HepG2 (cell line): ENCODE results near the gene QSOX2. TPM values are rescaled to one million over a fixed set of nuclear protein-coding genes. Genes with fewer than 3 reads are reported as not detected.

Source experiments
- ATAC-seq: fragments of 200-7000 bp; cut with Tn5 transposase; 3 replicates; pipeline ENCODE4 v1.9.1; 2020; ENCODE audit warnings: mild to moderate bottlenecking, moderate library complexity
- BruUV-seq: library from RNA; stranded (reverse); fragments of 400-500 nt; replicated peaks from 2 replicates; lab custom pipeline; 2021; lab: Mats Ljungman, UMichigan
- CTCF ChIA-PET: fragments of 300-600 bp; formaldehyde crosslinking; extraction: SDS; loops from one replicate; lab custom pipeline; 2021; ENCODE audit warnings: low total read pairs, inconsistent platforms, low intra/inter-chr PET ratio; lab: Yijun Ruan, JAX
- POLR2A ChIA-PET: fragments of 350-600 bp; sonication (Branson Sonifier 250); formaldehyde crosslinking; loops from one replicate; lab custom pipeline; 2020; ENCODE audit warnings: antibody characterized with exemption, inconsistent platforms; lab: Yijun Ruan, JAX
- DNase-seq: peaks from one replicate; pipeline ENCODE4 v3.0.0-alpha.2; 2015; ENCODE audit warnings: low spot score
- FAIRE-seq: peaks from 3 replicates; lab custom pipeline; 2011; peaks lifted over from hg19 to GRCh38; lab: Jason Lieb, UNC
- H2AFZ ChIP-seq: one replicate; pipeline ENCODE4 v1.6.1; 2011; ENCODE audit warnings: low read length, inconsistent platforms
- H3K27ac ChIP-seq: fragments of 300-600 bp; 3 replicates; pipeline ENCODE4 v1.8.0; 2011; ENCODE audit warnings: mixed run types, mild to moderate bottlenecking, mixed read lengths, low read length, inconsistent platforms; ENCODE audit not compliant: insufficient read depth; ENCODE audit errors: extremely low read length
- H3K27me3 ChIP-seq, 2 experiments: fragments of 200-600 bp in 1 of 2; 2 replicates in 1 of 2; 3 replicates in 1 of 2; pipeline versions ENCODE4 v1.6.0 to v1.8.0; 2011; ENCODE audit warnings: low read length in 2 of 2, mild to moderate bottlenecking in 2 of 2, moderate library complexity in 2 of 2, inconsistent platforms in 1 of 2; ENCODE audit not compliant: insufficient read depth in 2 of 2, control insufficient read depth in 1 of 2
- H3K36me3 ChIP-seq, 2 experiments: fragments of 200-600 bp in 1 of 2; replicated peaks in 1 of 2; 2 replicates in 1 of 2; 3 replicates in 1 of 2; pipeline versions ENCODE4 v1.5.1 to v1.8.0; 2011; ENCODE audit warnings: low read length in 2 of 2, inconsistent platforms in 1 of 2; ENCODE audit not compliant: insufficient read depth in 2 of 2, control insufficient read depth in 1 of 2
- H3K4me1 ChIP-seq: 2 replicates; pipeline ENCODE4 v1.5.1; 2012; ENCODE audit warnings: low read length, inconsistent platforms; ENCODE audit not compliant: insufficient read depth
- H3K4me2 ChIP-seq: 2 replicates; pipeline ENCODE4 v1.6.0; 2011; ENCODE audit warnings: low read depth, low read length, inconsistent platforms
- H3K4me3 ChIP-seq, 3 experiments: fragments of 200-600 bp in 1 of 3; sonication (generic), shearing (Covaris generic) in 1 of 3; replicated peaks in 1 of 3; 2 replicates each; pipeline ENCODE4 v1.5.1; 2011 to 2016; ENCODE audit warnings: low read length in 3 of 3, inconsistent platforms in 2 of 3, low read depth in 2 of 3, mild to moderate bottlenecking in 2 of 3, control low read depth in 1 of 3, mixed read lengths in 1 of 3; ENCODE audit not compliant: insufficient read depth in 1 of 3
- H3K79me2 ChIP-seq: one replicate; pipeline ENCODE4 v1.6.1; 2011; ENCODE audit warnings: low read length, inconsistent platforms; ENCODE audit not compliant: insufficient read depth
- H3K9ac ChIP-seq: 2 replicates; pipeline ENCODE4 v1.6.0; 2011; ENCODE audit warnings: mild to moderate bottlenecking, low read depth, low read length, inconsistent platforms; ENCODE audit not compliant: insufficient read depth
- H3K9me3 ChIP-seq: 2 replicates; pipeline ENCODE4 v1.5.1; 2012; ENCODE audit warnings: mild to moderate bottlenecking, low read length
- H4K20me1 ChIP-seq: 2 replicates; pipeline ENCODE4 v1.6.0; 2011; ENCODE audit warnings: inconsistent platforms, mild to moderate bottlenecking, low read length, moderate library complexity; ENCODE audit not compliant: insufficient read depth
- ELF1 ChIP-seq: sonication (generic); formaldehyde crosslinking; IDR thresholded peaks from 2 replicates; pipeline ENCODE4 v1.4.0; 2020; ENCODE audit warnings: missing genetic modification reagents
- FOXK2 ChIP-seq: fragments of 450-650 bp; IDR thresholded peaks from 2 replicates; pipeline ENCODE4 v1.6.1; 2016
- HOXA5 ChIP-seq: sonication (generic); formaldehyde crosslinking; IDR thresholded peaks from 2 replicates; pipeline ENCODE4 v1.4.0; 2020; ENCODE audit warnings: missing genetic modification reagents
- HOXA7 ChIP-seq: sonication (generic); formaldehyde crosslinking; IDR thresholded peaks from 2 replicates; pipeline ENCODE4 v1.8.1; 2022; ENCODE audit warnings: mild to moderate bottlenecking, missing genetic modification reagents, moderate library complexity
- MAFG ChIP-seq: sonication (generic); formaldehyde crosslinking; IDR thresholded peaks from 2 replicates; pipeline ENCODE4 v1.5.1; 2020; ENCODE audit warnings: mild to moderate bottlenecking, missing genetic modification reagents
- NFIB ChIP-seq: sonication (generic); formaldehyde crosslinking; IDR thresholded peaks from 2 replicates; pipeline ENCODE4 v1.9.0; 2021; ENCODE audit warnings: missing genetic modification reagents, mild to moderate bottlenecking, borderline replicate concordance
- SCMH1 ChIP-seq: sonication (generic); formaldehyde crosslinking; IDR thresholded peaks from 2 replicates; pipeline ENCODE4 v1.9.0; 2021; ENCODE audit warnings: missing genetic modification reagents, mild to moderate bottlenecking, borderline replicate concordance
- TCF7 ChIP-seq: sonication (generic); IDR thresholded peaks from 2 replicates; pipeline ENCODE4 v1.6.1; 2016; ENCODE audit warnings: antibody characterized with exemption, low read depth
- ZC3H4 ChIP-seq: sonication (generic); formaldehyde crosslinking; IDR thresholded peaks from 2 replicates; pipeline ENCODE4 v1.4.0; 2020; ENCODE audit warnings: missing genetic modification reagents, borderline replicate concordance
- ZNF556 ChIP-seq: sonication (generic); formaldehyde crosslinking; IDR thresholded peaks from 2 replicates; pipeline ENCODE4 v1.4.0; 2020; ENCODE audit warnings: mild to moderate bottlenecking, missing genetic modification reagents, borderline replicate concordance
- ZNF660 ChIP-seq: sonication (generic); formaldehyde crosslinking; IDR thresholded peaks from 2 replicates; pipeline ENCODE4 v1.5.1; 2020; ENCODE audit warnings: mild to moderate bottlenecking, low read depth, missing genetic modification reagents, borderline replicate concordance
- ZNF709 ChIP-seq: sonication (generic); formaldehyde crosslinking; IDR thresholded peaks from 2 replicates; pipeline ENCODE4 v1.5.0; 2020; ENCODE audit warnings: mild to moderate bottlenecking, missing genetic modification reagents
- WGBS: methylation state at CpG from one replicate; pipeline ENCODE4 v1.1.6; 2017; ENCODE audit warnings: low lambda C conversion rate; 5-methylcytosine and 5-hydroxymethylcytosine counted together
- in situ Hi-C: cut with HindIII; loops from 2 replicates; pipeline ENCODE4 v1.10.0; 2017; ENCODE audit warnings: low pct_unique_long_range_greater_than_20kb; ENCODE audit not compliant: extremely low pct_ligation_motif_present
- intact Hi-C: fragments of 100-400 bp; cut with micrococcal nuclease; formaldehyde crosslinking; loops from one replicate; pipeline ENCODE4 v1.10.0; 2022; ENCODE audit not compliant: unreplicated experiment
- polyA plus RNA-seq, 8 experiments: library from polyadenylated mRNA; depleted of rRNA in 3 of 8; stranded (reverse) in 7 of 8; unstranded in 1 of 8; fragments of >200 nt; fragmentation: Illumina TruSeq in 4 of 8; extraction: Trizol in 4 of 8; gene quantifications; 2 replicates each; pipeline versions ENCODE4 v1.2.1 to v1.2.3, GENCODE V29; 2011 to 2016; ENCODE audit warnings: low read depth in 4 of 8, missing spikeins in 1 of 8, mixed read lengths in 1 of 8; ENCODE audit not compliant: insufficient read depth in 1 of 8
- total RNA-seq, 5 experiments: library from RNA; depleted of rRNA; stranded (reverse); fragments of >200 nt; fragmentation: Illumina TruSeq; extraction: Trizol; gene quantifications; 2 replicates each; pipeline ENCODE4 v1.2.3, GENCODE V29; 2016; ENCODE audit warnings: low read depth in 1 of 5
- TF ChIP-seq, protein P1 (sequence below): sonication (generic); formaldehyde crosslinking; IDR thresholded peaks from 2 replicates; pipeline ENCODE4 v1.5.1; 2020; ENCODE audit warnings: mild to moderate bottlenecking, missing genetic modification reagents, moderate library complexity
- TF ChIP-seq, protein P2 (sequence below): sonication (generic); formaldehyde crosslinking; IDR thresholded peaks from 2 replicates; pipeline ENCODE4 v1.8.0; 2022; ENCODE audit warnings: mild to moderate bottlenecking, missing genetic modification reagents, moderate library complexity
- TF ChIP-seq, protein P3 (sequence below): sonication (generic); formaldehyde crosslinking; IDR thresholded peaks from 2 replicates; pipeline ENCODE4 v1.4.0; 2020; ENCODE audit warnings: missing genetic modification reagents
- TF ChIP-seq, protein P4 (sequence below): fragments of 450-650 bp; IDR thresholded peaks from 2 replicates; pipeline ENCODE4 v1.6.1; 2017

Gene QSOX2
- total and polyA plus RNA-seq, 2 of the 13 experiments (the other 11 are each of a cell fraction or from before 2014, with no cell fraction given) = 27.1 to 42.1 TPM

DNA sequence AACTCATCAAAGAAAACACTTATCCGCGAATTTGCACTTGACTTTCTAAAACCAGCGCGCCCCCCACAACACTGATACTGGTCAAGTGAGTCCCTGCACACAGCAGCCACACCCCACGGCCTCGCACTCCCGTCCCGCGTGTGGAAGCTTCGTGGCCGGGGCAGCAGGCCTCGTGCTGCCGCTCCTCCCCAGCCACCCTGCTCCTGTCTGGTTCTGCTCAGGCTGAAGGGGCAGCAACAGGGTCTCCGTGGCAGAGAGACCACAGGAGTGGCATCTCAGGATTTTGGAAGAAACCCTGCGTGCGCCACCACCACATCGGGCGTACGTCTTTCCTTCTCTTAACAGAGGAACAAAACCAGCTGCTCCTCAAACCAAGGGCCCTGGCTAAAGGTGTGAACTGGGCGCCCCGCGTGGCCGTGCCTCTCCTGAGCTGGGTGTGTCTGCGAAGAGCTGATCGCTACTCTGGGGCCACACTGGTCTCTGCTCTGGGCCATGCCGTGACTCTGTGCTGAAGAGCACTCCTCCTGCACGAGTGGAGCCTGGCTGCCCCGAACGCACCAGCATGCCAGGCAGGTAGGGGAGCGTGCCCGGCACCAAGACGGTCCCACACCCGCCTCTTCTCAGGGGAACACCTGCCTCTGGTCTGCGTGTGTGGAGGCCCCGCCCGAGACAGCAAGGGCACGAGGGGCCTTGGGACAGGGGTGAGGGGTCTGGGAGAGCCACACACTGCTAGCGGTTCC, 23.3 kb downstream of the QSOX2 start:
- intact Hi-C loops = loop anchor here (2.0 kb wide), 1 partner anchor 52 kb away; no protein-coding TSS in a partner anchor
- TF ChIP-seq, protein P1, sequence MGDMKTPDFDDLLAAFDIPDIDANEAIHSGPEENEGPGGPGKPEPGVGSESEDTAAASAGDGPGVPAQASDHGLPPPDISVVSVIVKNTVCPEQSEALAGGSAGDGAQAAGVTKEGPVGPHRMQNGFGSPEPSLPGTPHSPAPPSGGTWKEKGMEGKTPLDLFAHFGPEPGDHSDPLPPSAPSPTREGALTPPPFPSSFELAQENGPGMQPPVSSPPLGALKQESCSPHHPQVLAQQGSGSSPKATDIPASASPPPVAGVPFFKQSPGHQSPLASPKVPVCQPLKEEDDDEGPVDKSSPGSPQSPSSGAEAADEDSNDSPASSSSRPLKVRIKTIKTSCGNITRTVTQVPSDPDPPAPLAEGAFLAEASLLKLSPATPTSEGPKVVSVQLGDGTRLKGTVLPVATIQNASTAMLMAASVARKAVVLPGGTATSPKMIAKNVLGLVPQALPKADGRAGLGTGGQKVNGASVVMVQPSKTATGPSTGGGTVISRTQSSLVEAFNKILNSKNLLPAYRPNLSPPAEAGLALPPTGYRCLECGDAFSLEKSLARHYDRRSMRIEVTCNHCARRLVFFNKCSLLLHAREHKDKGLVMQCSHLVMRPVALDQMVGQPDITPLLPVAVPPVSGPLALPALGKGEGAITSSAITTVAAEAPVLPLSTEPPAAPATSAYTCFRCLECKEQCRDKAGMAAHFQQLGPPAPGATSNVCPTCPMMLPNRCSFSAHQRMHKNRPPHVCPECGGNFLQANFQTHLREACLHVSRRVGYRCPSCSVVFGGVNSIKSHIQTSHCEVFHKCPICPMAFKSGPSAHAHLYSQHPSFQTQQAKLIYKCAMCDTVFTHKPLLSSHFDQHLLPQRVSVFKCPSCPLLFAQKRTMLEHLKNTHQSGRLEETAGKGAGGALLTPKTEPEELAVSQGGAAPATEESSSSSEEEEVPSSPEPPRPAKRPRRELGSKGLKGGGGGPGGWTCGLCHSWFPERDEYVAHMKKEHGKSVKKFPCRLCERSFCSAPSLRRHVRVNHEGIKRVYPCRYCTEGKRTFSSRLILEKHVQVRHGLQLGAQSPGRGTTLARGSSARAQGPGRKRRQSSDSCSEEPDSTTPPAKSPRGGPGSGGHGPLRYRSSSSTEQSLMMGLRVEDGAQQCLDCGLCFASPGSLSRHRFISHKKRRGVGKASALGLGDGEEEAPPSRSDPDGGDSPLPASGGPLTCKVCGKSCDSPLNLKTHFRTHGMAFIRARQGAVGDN (CRISPR knock-in tag) = no peak
- TF ChIP-seq, protein P2, sequence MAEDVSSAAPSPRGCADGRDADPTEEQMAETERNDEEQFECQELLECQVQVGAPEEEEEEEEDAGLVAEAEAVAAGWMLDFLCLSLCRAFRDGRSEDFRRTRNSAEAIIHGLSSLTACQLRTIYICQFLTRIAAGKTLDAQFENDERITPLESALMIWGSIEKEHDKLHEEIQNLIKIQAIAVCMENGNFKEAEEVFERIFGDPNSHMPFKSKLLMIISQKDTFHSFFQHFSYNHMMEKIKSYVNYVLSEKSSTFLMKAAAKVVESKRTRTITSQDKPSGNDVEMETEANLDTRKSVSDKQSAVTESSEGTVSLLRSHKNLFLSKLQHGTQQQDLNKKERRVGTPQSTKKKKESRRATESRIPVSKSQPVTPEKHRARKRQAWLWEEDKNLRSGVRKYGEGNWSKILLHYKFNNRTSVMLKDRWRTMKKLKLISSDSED (CRISPR knock-in tag) = no peak
- TF ChIP-seq HOXA5 = no peak
- TF ChIP-seq FOXK2 = no peak
- no peak for TF ChIP-seq ZNF709
- TF ChIP-seq, protein P3, sequence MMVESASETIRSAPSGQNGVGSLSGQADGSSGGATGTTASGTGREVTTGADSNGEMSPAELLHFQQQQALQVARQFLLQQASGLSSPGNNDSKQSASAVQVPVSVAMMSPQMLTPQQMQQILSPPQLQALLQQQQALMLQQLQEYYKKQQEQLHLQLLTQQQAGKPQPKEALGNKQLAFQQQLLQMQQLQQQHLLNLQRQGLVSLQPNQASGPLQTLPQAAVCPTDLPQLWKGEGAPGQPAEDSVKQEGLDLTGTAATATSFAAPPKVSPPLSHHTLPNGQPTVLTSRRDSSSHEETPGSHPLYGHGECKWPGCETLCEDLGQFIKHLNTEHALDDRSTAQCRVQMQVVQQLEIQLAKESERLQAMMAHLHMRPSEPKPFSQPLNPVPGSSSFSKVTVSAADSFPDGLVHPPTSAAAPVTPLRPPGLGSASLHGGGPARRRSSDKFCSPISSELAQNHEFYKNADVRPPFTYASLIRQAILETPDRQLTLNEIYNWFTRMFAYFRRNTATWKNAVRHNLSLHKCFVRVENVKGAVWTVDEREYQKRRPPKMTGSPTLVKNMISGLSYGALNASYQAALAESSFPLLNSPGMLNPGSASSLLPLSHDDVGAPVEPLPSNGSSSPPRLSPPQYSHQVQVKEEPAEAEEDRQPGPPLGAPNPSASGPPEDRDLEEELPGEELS = no peak
- no peak for TF ChIP-seq ZNF660 (CRISPR knock-in tag)
- TF ChIP-seq HOXA7 (CRISPR knock-in tag) = no peak
- TF ChIP-seq, protein P4, sequence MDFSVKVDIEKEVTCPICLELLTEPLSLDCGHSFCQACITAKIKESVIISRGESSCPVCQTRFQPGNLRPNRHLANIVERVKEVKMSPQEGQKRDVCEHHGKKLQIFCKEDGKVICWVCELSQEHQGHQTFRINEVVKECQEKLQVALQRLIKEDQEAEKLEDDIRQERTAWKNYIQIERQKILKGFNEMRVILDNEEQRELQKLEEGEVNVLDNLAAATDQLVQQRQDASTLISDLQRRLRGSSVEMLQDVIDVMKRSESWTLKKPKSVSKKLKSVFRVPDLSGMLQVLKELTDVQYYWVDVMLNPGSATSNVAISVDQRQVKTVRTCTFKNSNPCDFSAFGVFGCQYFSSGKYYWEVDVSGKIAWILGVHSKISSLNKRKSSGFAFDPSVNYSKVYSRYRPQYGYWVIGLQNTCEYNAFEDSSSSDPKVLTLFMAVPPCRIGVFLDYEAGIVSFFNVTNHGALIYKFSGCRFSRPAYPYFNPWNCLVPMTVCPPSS = no peak
- no peak for TF ChIP-seq MAFG
- TF ChIP-seq ZNF556 (CRISPR knock-in tag) = no peak
- no peak for TF ChIP-seq SCMH1 (CRISPR knock-in tag)
- no peak for TF ChIP-seq ELF1 (CRISPR knock-in tag)
- TF ChIP-seq NFIB (CRISPR knock-in tag) = no peak
- no peak for TF ChIP-seq ZC3H4
- no peak for TF ChIP-seq TCF7
- CTCF ChIA-PET = no interaction called here

More for the DNA sequence above, 23.3 kb downstream of the QSOX2 start:
- 98% methylated on average over 24 of the region's 38 CpGs for WGBS
- POLR2A ChIA-PET = no interaction called here
- Histone ChIP-seq H4K20me1 (peaks cover 41% of the 10 kb centered on the region), H3K9ac (no peak overlapping the region), H3K27ac (no peak overlapping the region), H3K36me3 (peaks cover 44 to 83% of the 10 kb centered on the region in 2 experiments), H3K79me2 (peaks cover 21% of the 10 kb centered on the region), H3K27me3 (no peaks in the 10 kb centered on the region), H3K4me3 (no peak overlapping the region), H3K9me3 (no peaks in the 10 kb centered on the region), H2AFZ (no peak overlapping the region), H3K4me1 (no peaks in the 10 kb centered on the region), H3K4me2 (no peak overlapping the region)
- BruUV-seq = no TSS peak
- FAIRE-seq (no peak), ATAC-seq (no peak), DNase-seq (no peak)
- in situ Hi-C loops = no loop called here
